ENCODE measurements around the gene GPR55.

GPR55 gene

GRCh38 chr2:230898713-230899091, 26.3 kb downstream of the GPR55 start:
- no peak for DNase-seq

DNA sequence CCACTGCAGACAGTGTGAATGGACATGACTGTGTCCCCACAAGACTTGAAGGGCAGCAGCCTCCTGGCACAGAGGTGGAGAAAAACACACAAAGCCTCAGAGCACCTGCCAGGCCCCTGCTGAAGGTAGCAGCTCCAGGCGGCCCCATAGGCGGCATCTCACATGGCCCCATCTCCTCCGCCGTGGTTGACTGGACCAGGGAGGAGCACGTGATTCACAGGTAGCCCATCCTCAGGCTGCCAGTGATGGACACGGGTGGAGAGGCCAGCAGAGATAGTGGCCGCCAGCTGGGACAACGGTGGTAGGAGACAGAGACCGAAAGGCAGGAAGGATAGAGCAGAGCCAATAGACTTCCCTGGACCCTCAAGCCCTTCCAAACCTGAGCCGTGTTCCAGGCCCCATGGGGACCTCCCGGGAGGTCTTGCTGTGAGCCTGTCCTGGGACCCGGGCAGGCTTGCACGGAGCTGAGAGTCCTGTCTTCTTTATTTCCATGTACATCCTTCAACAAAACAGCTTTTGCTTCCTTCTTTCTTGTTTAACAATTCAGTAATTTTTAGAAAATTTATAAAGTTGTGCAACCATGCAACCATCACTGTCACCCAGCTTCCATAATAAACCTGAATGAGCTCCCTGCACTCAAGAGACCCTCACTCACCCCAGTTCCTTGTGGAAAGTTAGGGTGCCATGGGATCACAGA, 26.9 kb downstream of the GPR55 start:
- no peak for DNase-seq

DNA sequence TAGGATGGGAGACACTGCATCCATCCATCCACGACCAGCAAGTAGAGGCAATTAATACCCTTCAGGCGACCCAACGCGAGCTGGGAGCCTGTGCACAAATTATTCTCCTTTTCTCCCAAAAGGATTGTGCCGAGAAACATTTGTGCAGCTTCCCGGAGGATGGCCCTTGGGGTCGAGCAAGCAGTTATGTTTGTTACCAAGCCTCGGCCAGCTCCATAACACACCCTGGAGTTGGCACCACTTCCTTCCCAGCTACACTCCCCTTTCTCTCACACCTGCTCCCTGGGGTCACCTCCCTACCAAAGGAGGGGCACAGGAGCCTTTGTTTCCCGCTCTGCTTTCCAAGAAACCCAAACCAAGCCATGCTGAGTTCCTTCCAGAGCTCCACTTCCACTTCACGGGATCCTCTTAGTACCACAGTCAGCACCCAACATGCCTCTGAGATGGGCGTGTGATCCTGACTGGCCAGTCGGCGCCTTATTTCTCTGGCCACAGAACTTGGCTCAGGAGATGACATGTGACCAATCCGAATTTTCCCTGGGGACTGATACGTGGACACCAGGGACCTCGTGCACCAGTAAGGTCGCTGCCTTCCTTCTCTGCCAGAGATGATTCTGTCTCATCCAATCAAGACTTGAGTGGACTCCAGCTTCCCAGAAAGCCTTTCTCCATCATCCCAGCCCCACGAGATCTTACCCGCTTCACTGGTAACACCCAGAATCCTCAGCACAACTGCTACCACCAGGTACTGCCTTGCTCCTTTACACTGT, 28.5 kb downstream of the GPR55 start:
- DNase-seq, result no peak

GRCh38 chr2:230895536-230896345, 29.3 kb downstream of the GPR55 start:
- DNase-seq, result no peak

- DNase-seq, result no peak
Observed at GRCh38 chr2:230893841-230894781, 30.9 kb downstream of the GPR55 start.

GRCh38 chr2:230893338-230893737, 31.7 kb downstream of the GPR55 start:
- DNase-seq, result no peak

GRCh38 chr2:230891509-230891908, 33.5 kb downstream of the GPR55 start:
- DNase-seq, result no peak

- peak; percentile 50 for DNase-seq
Observed at GRCh38 chr2:230891064-230891463, 34.0 kb downstream of the GPR55 start.

- DNase-seq, result no peak
Observed at GRCh38 chr2:230890646-230891045, 34.4 kb downstream of the GPR55 start.

DNA sequence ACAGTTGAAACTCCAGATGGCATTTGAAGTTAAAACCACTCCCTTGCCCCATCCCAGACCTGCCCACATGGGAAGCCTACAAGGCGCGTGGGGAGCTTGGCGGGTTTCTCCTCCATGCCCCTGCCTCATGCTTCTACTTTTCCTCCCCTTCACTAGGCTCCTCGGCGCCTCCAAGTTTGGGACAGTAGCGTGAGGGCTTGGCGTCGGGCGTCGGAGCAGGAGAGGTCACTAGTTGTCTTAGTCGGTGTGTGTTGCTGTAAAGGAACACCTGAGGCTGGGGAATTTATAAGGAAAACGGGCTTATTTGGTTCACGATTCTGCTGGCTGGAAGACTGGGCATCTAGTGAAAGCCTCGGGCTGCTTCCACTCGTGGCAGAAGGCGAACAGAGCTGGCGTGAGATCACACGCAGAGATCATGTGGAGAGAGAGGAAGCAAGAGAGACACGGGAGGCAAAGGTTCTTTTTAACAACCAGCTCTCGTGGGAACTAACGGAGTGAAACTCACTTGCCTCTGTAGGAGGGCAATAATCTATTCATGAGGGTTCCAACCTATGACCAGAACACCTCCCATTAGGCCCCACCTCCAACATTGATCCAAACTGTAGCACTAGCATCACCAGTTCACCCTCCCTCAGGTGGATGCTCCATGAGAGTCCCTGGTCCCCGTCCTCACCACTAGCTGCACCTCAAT, 35.0 kb downstream of the GPR55 start:
- DNase-seq, result no peak

GRCh38 chr2:230888824-230889400, 36.1 kb downstream of the GPR55 start:
- no peak for DNase-seq

GRCh38 chr2:230887342-230887741, 37.7 kb downstream of the GPR55 start:
- no peak for DNase-seq

DNA sequence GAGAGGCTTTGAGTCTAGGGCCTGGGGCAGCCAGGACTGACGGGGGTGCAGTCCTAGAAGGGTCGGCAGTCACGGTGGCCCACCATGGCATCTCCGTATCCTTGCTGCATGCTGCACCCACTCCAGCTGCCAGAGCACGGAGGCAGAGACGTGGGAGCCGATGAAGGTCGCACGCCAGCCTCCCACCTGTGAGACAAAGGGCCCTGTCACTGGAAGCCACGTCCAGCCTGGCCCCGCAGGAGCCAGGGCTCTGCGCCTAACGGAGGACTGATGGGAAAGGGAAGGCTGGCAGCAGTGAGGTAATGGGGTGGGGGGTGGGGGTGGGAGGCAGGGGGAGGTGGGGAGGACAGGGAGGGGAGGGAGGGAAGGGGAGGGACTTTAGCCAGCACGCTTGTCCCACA, 38.4 kb downstream of the GPR55 start:
- no peak for DNase-seq

DNA sequence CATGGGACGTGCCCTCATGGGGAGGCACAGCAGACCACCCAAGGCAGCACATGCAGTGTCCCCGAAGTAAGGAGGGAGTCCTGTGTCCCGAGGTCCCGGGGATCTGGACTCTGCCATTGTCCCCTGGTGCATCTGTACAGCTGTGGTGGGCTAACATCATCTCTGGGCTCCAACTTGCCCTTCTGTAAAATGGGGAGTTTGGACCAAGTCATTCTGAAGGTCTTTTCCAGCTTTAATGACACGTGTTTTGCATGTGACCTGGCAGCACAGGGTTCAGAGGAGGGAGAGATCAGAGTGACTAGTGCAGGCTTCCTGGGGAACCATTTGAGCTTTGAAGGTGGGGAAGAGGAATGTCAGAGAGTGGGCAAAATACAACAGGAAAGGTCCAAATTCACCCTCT, 38.8 kb downstream of the GPR55 start:
- no peak for DNase-seq

DNA sequence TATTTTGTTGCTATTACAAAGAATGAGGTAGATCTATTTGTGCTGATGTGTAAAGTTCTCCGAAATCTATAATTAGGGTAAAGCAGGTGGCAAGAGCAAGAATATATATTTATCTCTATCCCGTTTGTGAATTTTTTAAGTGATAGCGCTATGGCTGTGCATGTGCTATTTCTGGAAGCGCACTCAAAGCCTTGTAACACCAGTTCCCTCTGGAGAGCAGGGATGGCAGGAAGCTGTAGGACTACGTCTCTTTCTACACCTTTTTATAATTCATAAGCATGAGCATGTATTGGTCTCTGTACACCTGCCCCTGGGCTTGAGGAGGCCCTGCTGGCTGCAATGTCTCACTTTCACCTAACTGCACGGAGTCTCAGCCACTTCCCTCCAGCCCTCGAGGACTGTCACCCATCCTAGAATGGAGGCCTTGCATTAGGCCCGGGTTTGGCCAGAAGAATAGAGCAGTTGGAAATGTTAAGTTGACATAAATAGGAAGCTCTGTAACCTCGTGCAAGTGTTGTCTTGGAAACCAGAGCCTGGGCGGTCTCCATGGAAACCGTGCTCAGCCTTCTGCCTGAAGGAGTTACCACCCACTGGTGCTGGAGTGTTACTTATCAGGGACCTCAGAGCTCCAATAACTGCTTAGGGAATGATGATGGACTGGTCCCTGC, 39.4 kb downstream of the GPR55 start:
- DNase-seq, result no peak

GRCh38 chr2:230881840-230882239, 43.2 kb downstream of the GPR55 start:
- DNase-seq, result no peak

- no peak for DNase-seq
Observed at GRCh38 chr2:230879891-230880290, 45.2 kb downstream of the GPR55 start.

DNA sequence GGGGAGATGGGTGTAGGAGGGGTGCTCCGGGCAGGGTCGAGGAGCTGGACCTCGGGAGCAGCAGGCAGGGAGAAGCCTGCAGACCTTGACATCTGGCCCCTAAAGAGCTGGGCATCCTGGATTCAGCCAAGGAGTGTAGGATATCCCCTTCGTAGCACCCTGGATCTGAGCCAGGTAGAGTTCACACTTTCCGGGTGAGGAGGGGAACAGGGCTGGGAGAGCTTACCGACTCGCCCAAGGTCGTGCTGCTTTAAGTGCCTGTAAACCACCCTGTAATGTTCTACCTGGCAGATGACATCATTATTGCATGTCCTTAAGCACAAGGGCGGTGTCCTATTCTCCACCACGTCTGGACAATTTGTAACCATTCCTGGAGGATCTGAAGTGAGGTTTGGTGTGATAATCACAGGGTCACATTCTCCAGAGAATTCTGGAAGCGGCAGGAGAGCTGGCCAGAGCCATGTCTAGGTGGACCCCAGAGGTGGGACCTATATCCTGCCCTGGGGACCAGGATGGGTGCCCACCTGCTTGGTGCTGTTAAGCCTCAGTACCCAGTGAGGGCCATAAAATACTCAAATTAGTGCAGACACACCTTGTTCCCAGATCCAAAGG, 45.7 kb downstream of the GPR55 start:
- DNase-seq, result no peak

DNA sequence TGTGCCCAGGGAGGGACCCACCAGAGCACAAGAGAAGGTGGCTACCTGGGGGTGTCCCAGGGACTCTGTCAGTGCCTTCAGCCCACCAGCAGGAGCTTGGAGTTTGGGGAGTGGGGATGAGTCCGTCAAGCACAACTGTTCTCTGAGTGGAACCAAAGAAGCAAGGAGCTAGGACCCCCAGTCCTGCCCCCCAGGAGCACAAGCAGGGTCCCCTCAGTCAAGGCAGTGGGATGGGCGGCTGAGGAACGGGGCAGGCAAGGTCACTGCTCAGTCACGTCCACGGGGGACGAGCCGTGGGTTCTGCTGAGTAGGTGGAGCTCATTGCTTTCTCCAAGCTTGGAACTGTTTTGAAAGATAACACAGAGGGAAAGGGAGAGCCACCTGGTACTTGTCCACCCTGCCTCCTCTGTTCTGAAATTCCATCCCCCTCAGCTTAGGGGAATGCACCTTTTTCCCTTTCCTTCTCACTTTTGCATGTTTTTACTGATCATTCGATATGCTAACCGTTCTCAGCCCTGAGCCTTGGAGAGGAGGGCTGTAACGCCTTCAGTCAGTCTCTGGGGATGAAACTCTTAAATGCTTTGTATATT, 46.3 kb downstream of the GPR55 start:
- no peak for DNase-seq
